PC-9 (cell line): ENCODE data around the gene KIAA1671. TPM values are rescaled to one million over a fixed set of nuclear protein-coding genes. Genes with fewer than 3 reads are reported as not detected.

ENCODE experiments used
- BruUV-seq: library from RNA; stranded (reverse); fragments of 400-500 nt; replicated peaks from 2 replicates; lab custom pipeline; 2021; lab: Mats Ljungman, UMichigan
- CTCF ChIA-PET: fragments of 300-600 bp; sonication (Branson Sonifier 250); formaldehyde crosslinking; loops from one replicate; lab custom pipeline; 2022; ENCODE audit warnings: antibody characterized with exemption; lab: Charles Lee
- POLR2A ChIA-PET: fragments of 300-600 bp; sonication (Branson Sonifier 250); formaldehyde crosslinking; loops from one replicate; lab custom pipeline; 2022; ENCODE audit warnings: antibody characterized with exemption; ENCODE audit not compliant: unreplicated experiment; lab: Charles Lee
- DNase-seq, 2 experiments: peaks; one replicate each; pipeline versions ENCODE4 v3.0.0 to v3.0.0-alpha.2; 2015 to 2022; ENCODE audit warnings: mixed read lengths in 1 of 2
- H2AFZ ChIP-seq: fragments of 200-600 bp; sonication (generic); 2 replicates; pipeline ENCODE4 v1.8.1; 2017; ENCODE audit warnings: antibody characterized with exemption
- H3F3A ChIP-seq: fragments of 200-600 bp; sonication (generic); 2 replicates; pipeline ENCODE4 v1.8.1; 2017; ENCODE audit warnings: antibody characterized with exemption, mild to moderate bottlenecking, low read depth; ENCODE audit not compliant: insufficient read depth
- H3K27ac ChIP-seq: fragments of 200-600 bp; sonication (generic); 2 replicates; pipeline ENCODE4 v1.6.1; 2016; ENCODE audit warnings: mixed run types
- H3K27me3 ChIP-seq: fragments of 200-600 bp; sonication (generic); 2 replicates; pipeline ENCODE4 v1.6.1; 2016; ENCODE audit warnings: low read depth, mixed run types; ENCODE audit not compliant: insufficient read depth
- H3K36me3 ChIP-seq: fragments of 200-600 bp; sonication (generic); 2 replicates; pipeline ENCODE4 v1.6.1; 2016; ENCODE audit warnings: low read depth, mixed run types
- H3K4me1 ChIP-seq: fragments of 200-600 bp; sonication (generic); replicated peaks from 2 replicates; pipeline ENCODE4 v1.6.1; 2016; ENCODE audit warnings: mixed run types; ENCODE audit not compliant: insufficient read depth
- H3K4me2 ChIP-seq: fragments of 200-600 bp; sonication (generic); 2 replicates; pipeline ENCODE4 v1.6.1; 2017; ENCODE audit warnings: mixed run types
- H3K4me3 ChIP-seq: fragments of 200-600 bp; sonication (generic); 2 replicates; pipeline ENCODE4 v1.6.1; 2016; ENCODE audit warnings: mixed run types
- H3K79me2 ChIP-seq: fragments of 200-600 bp; sonication (generic); 2 replicates; pipeline ENCODE4 v1.6.1; 2017; ENCODE audit warnings: low read depth, mixed run types
- H3K9me2 ChIP-seq: fragments of 200-600 bp; sonication (generic); 2 replicates; pipeline ENCODE4 v1.8.1; 2017; ENCODE audit warnings: mild to moderate bottlenecking; ENCODE audit not compliant: insufficient read depth
- H3K9me3 ChIP-seq: fragments of 200-600 bp; sonication (generic); 2 replicates; pipeline ENCODE4 v1.8.1; 2016; ENCODE audit warnings: low read depth; ENCODE audit not compliant: insufficient read depth
- H4K20me1 ChIP-seq: fragments of 200-600 bp; sonication (generic); 2 replicates; pipeline ENCODE4 v1.8.1; 2017; ENCODE audit not compliant: insufficient read depth
- EZH2 ChIP-seq: fragments of 200-600 bp; sonication (generic); IDR thresholded peaks from 2 replicates; pipeline ENCODE4 v1.8.0; 2017; ENCODE audit warnings: antibody characterized with exemption, low read depth
- intact Hi-C: fragments of 100-400 bp; cut with micrococcal nuclease; formaldehyde crosslinking; loops from one replicate; pipeline ENCODE4 v1.10.0; 2022; ENCODE audit not compliant: unreplicated experiment
- total RNA-seq: library from RNA; stranded (reverse); gene quantifications from 2 replicates; pipeline ENCODE4 v1.2.3, GENCODE V29; 2021
- TF ChIP-seq, protein P1 (sequence below): fragments of 200-600 bp; sonication (generic); conservative IDR thresholded peaks from 2 replicates; pipeline ENCODE4 v1.6.1; 2017; ENCODE audit warnings: mixed run types, antibody characterized with exemption, mild to moderate bottlenecking, moderate library complexity

The KIAA1671 gene
- total RNA-seq, 1 experiment from 2014 or later, result 44.3 TPM

DNA sequence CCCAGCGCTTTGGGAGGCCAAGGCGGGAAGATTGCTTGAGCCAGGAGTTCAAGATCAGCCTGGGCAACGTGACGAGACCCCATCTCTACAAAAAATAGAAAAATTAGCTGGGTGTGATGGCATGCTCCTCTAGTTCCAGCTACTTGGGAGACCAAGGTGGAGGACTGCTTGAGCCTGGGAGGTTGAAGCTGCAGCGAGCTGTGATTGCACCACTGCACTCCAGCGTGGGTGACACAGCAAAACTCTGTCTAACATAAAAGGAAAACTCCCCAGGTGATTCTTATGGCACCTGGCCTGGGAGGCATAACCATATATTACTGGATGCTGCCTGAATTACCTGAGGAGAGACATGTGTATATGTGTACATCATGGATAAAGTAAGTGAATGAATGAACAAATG is 29.1 kb downstream of the KIAA1671 start:
- Histone ChIP-seq H2AFZ (no peak overlapping the region), H3K27ac (no peak overlapping the region), H3K79me2 (peaks cover 7% of the 10 kb centered on the region), H3K36me3 (peaks cover 2% of the 10 kb centered on the region; the same call in 1 of the 2 replicates), H3K4me2 (no peak overlapping the region), H3K9me2 (no peaks in the 10 kb centered on the region), H3K4me1 (no peaks in the 10 kb centered on the region), H3K9me3 (no peaks in the 10 kb centered on the region), H3K4me3 (no peak overlapping the region), H4K20me1 (peaks cover 6% of the 10 kb centered on the region; the same call in 1 of the 2 replicates), H3K27me3 (no peaks in the 10 kb centered on the region), H3F3A (no peaks in the 10 kb centered on the region)
- intact Hi-C loops, result no loop called here
- BruUV-seq, result no TSS peak
- no peak for DNase-seq
- CTCF ChIA-PET, result no interaction called here
- no peak for TF ChIP-seq EZH2
- TF ChIP-seq, protein P1, sequence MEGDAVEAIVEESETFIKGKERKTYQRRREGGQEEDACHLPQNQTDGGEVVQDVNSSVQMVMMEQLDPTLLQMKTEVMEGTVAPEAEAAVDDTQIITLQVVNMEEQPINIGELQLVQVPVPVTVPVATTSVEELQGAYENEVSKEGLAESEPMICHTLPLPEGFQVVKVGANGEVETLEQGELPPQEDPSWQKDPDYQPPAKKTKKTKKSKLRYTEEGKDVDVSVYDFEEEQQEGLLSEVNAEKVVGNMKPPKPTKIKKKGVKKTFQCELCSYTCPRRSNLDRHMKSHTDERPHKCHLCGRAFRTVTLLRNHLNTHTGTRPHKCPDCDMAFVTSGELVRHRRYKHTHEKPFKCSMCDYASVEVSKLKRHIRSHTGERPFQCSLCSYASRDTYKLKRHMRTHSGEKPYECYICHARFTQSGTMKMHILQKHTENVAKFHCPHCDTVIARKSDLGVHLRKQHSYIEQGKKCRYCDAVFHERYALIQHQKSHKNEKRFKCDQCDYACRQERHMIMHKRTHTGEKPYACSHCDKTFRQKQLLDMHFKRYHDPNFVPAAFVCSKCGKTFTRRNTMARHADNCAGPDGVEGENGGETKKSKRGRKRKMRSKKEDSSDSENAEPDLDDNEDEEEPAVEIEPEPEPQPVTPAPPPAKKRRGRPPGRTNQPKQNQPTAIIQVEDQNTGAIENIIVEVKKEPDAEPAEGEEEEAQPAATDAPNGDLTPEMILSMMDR, result no peak
- POLR2A ChIA-PET, result no interaction called here

GRCh38 chr22:24982301-24983056 is 30.0 kb downstream of the KIAA1671 start:
- H3K9me3 ChIP-seq, result no peaks in the 10 kb centered on the region
- BruUV-seq, result no TSS peak
- peaks cover 8% of the 10 kb centered on the region for H3K79me2 ChIP-seq
- H2AFZ ChIP-seq, result no peak overlapping the region
- H3F3A ChIP-seq, result no peaks in the 10 kb centered on the region
- no peak overlapping the region for H3K27ac ChIP-seq
- no peak for DNase-seq
- H3K4me2 ChIP-seq, result no peak overlapping the region
- peaks cover 2% of the 10 kb centered on the region; the same call in 1 of the 2 replicates for H3K36me3 ChIP-seq
- no peak overlapping the region for H3K4me3 ChIP-seq
- TF ChIP-seq, protein P1, result no peak
- ChIA-PET CTCF (interaction anchor here (0.6 kb wide), 1 partner anchor 11 kb away, joined by 4 read pairs; no protein-coding TSS in a partner anchor), POLR2A (no interaction called here)
- 0 out of 2 replicates have a peak, but pooled peaks cover under 1% of the 10 kb centered on the region for H4K20me1 ChIP-seq
- no peaks in the 10 kb centered on the region for H3K9me2 ChIP-seq
- intact Hi-C loops, result no loop called here
- H3K27me3 ChIP-seq, result no peaks in the 10 kb centered on the region
- no peaks in the 10 kb centered on the region for H3K4me1 ChIP-seq

GRCh38 chr22:24983151-24983550 is 30.6 kb downstream of the KIAA1671 start:
- no peaks in the 10 kb centered on the region for H3K9me3 ChIP-seq
- no peaks in the 10 kb centered on the region for H3K27me3 ChIP-seq
- H3K36me3 ChIP-seq, result peaks cover 2% of the 10 kb centered on the region; the same call in 1 of the 2 replicates
- H3K4me2 ChIP-seq, result no peak overlapping the region
- no peaks in the 10 kb centered on the region for H3F3A ChIP-seq
- ChIA-PET POLR2A (no interaction called here), CTCF (interaction anchor here (0.6 kb wide), 1 partner anchor 12 kb away, joined by 4 read pairs; no protein-coding TSS in a partner anchor)
- H3K9me2 ChIP-seq, result no peaks in the 10 kb centered on the region
- no peak overlapping the region for H3K4me3 ChIP-seq
- H4K20me1 ChIP-seq, result no peaks in the 10 kb centered on the region
- H2AFZ ChIP-seq, result no peak overlapping the region
- TF ChIP-seq, protein P1, result no peak
- BruUV-seq, result no TSS peak
- DNase-seq, result no peak
- peaks cover 12% of the 10 kb centered on the region for H3K79me2 ChIP-seq
- H3K4me1 ChIP-seq, result no peaks in the 10 kb centered on the region
- intact Hi-C loops, result no loop called here
- H3K27ac ChIP-seq, result no peak overlapping the region
